ENCODE results near the gene ZFYVE27.

The ZFYVE27 gene

DNA sequence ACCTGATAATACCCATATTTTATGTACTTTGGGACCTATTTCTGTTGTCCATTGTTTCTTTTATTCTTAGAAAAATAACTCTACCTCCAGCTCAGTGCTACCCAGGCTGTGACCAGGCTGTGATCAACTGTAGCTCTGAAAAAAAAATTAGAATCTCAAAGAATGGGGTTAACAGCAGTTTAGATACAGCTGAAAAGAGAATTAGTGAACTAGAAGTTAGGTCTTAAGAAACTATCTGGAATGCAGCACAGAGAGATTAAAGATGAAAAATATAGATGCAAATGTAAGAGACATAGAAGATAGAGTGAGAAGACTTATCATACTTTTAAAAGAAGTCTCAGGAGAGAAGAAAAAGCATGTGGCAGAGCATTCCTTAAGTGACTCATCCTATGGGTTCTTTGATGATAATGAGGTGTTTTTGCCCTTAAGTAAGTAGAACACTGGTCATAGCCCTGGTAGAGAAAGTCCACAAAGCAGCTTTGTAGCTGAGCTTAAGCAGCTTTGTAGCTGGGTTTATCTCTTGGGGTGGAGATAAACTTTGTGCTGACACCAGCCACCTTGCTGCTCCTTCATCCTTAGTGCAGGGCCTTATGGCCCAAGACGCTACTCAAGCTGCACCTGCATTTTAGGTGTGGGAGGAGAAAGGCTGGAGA lies 62.2 kb downstream of the ZFYVE27 start:
- no peak for DNase-seq

DNA sequence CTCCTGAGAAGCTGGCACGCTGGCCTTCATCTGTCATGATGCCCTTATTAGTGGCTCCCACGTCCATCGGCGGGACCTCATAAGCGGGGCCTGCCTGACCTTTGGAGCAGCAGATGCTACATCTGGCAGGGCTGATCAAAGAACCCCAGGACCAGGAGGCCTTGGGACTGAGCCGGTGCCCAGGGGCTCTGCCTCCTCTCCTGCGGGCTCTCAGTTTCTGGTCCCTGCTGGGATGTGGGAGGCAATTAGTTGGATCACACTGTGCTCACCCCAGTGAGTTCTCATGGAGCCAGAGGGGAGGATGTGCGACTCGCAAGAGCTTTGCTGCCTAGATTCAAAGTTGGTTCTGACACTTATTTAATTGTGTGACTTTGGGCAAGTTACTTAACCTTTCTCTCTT lies 63.5 kb downstream of the ZFYVE27 start:
- no peak for DNase-seq

DNA sequence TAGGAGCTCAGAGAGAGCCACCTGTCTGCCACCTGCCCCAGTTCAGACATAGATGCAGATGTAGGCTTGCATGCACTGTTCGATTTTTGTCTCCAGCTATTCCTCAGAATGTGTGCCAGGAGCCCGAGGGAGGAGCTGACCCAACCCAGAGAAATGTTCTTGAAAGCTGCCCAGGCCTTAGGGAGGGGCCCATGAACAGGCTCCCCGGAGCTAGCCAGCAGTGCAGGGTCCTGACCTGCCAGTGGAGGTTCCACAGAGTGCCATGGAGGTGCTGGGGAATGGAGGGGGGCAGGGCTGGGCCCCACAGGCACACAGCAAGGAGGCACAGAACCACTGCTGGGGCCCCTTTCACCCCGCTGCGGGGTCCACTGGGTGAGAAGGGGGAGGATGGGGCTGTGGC lies 64.5 kb downstream of the ZFYVE27 start:
- DNase-seq: no peak

DNA sequence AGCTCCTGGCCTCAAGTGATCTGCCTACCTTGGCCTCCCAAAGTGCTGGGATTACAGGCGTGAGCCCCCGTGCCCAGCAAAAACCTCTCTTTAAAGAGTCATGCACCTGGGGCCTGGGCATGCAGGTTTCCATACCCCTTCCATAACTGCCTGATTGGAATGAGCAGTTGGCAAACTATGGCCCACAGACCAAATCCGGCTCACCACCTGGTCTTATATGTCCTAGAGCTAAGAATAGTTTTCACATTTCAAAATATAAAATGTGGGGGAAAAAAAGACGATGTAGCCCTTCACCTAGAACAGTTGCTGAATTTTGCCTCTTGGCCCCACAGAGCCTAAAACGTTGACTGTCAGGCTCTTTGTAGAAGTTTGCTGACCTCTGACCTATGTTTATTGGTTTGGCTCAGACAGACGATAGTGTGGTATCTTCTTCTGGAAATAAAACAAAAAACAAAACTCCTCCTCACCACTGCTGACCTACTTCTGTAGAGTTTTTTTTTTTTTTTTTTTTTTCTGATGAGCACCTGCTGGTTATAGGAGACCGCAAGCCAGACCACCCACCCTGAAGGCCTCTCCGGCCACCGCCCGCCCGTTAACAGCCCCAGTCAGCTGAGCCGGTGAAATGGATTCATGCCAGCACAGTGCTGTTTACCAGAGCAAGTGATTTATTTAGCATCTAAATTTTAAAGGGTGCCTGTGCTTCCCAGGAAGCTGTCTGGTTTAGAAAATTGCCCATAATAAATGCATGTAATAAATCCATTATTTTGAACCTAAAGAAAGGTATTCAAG lies 68.4 kb downstream of the ZFYVE27 start:
- DNase-seq: no peak

DNA sequence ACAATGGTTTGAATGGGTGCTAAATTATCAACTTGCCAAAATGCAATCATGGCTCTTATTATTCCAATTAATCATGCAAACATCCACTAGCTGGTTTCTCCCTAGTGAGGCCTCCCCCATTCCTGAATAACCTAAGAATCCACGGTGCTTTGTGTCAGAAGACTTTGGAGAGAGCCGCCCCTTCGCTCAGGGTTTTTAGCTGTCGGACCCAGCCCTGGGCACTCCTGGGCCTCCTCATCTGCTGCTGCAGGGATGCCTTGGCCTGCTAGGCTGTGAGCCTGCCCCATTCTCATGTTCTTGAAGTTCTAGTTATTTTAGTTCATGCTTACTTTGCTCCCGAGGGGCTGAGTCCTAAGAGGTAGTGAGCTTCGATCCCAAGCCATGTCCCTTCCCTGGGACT lies 69.0 kb downstream of the ZFYVE27 start:
- no peak for DNase-seq

DNA sequence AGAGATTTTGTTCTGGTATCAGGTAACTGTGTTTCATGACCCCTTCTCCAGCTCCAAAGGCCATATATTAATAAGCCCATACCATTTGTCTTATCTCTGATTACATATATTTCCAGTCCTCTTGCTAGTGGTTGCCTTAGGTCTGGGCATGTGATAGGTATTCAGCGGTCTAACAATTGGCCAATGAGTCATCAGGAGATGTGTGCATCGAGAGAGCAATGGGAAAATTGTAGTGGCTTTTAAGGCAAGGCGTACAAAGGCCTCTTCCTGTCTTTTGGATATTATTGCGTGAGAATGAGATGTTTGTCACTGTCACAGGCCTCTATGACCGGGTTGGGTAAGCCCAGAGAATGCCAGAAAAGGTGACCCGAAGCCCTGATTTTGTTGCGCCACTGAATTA lies 73.5 kb downstream of the ZFYVE27 start:
- DNase-seq: no peak

All from CD4-positive, alpha-beta T cell treated with Interleukin-12 subunit alpha and Interleukin-12 subunit beta, for 1 hour (primary cell).